Endothelial cell of umbilical vein (primary cell): ENCODE measurements around the gene DHX15. TPM values are rescaled to one million over a fixed set of nuclear protein-coding genes. Genes with fewer than 3 reads are reported as not detected.

Experiments
- BruUV-seq: library from RNA; stranded (reverse); fragments of 400-500 nt; replicated peaks from 2 replicates; lab custom pipeline; 2021; lab: Mats Ljungman, UMichigan
- CTCF ChIA-PET: fragments of 300-600, 350-600 bp; sonication (Branson Sonifier 250); formaldehyde crosslinking; loops from one replicate; lab custom pipeline; 2021; ENCODE audit warnings: antibody characterized with exemption, inconsistent platforms; lab: Charles Lee
- POLR2A ChIA-PET: fragments of 300-600, 350-600 bp; sonication (Branson Sonifier 250); formaldehyde crosslinking; loops from one replicate; lab custom pipeline; 2021; ENCODE audit warnings: antibody characterized with exemption, inconsistent platforms; lab: Charles Lee
- DNase-seq: peaks from one replicate; pipeline ENCODE4 v3.0.0-alpha.2; 2011; ENCODE audit warnings: low read depth, low spot score
- FAIRE-seq: peaks from 2 replicates; lab custom pipeline; 2011; peaks lifted over from hg19 to GRCh38; lab: Jason Lieb, UNC
- H2AFZ ChIP-seq: 2 replicates; pipeline ENCODE4 v1.6.0; 2012; ENCODE audit warnings: low read depth, low read length, control low read depth, inconsistent platforms
- H3K27ac ChIP-seq: 2 replicates; pipeline ENCODE4 v1.5.1; 2011; ENCODE audit warnings: low read depth, mild to moderate bottlenecking, control low read depth, low read length, moderate library complexity; ENCODE audit not compliant: insufficient read depth
- H3K27me3 ChIP-seq, 2 experiments: 2 replicates each; pipeline versions ENCODE4 v1.6.0 to v1.6.1; 2011; ENCODE audit warnings: low read length in 2 of 2, mixed read lengths in 1 of 2; ENCODE audit not compliant: control insufficient read depth in 2 of 2, insufficient read depth in 2 of 2
- H3K36me3 ChIP-seq, 2 experiments: 2 replicates in 1 of 2; 3 replicates in 1 of 2; pipeline ENCODE4 v1.5.1; 2011; ENCODE audit warnings: low read length in 2 of 2, mild to moderate bottlenecking in 1 of 2, moderate library complexity in 1 of 2; ENCODE audit not compliant: control insufficient read depth in 2 of 2, insufficient read depth in 2 of 2; ENCODE audit errors: extremely low read depth in 1 of 2
- H3K4me1 ChIP-seq: 3 replicates; pipeline ENCODE4 v1.5.1; 2011; ENCODE audit warnings: mild to moderate bottlenecking, low read length; ENCODE audit not compliant: control insufficient read depth, insufficient read depth; ENCODE audit errors: extremely low read depth
- H3K4me2 ChIP-seq: 2 replicates; pipeline ENCODE4 v1.6.1; 2011; ENCODE audit warnings: low read length, control low read depth, mixed read lengths; ENCODE audit not compliant: insufficient read depth
- H3K4me3 ChIP-seq, 3 experiments: fragments of 200-600 bp in 1 of 3; sonication (generic), shearing (Covaris generic) in 1 of 3; replicated peaks in 1 of 3; 2 replicates each; pipeline ENCODE4 v1.5.1; 2011 to 2016; ENCODE audit warnings: control low read depth in 3 of 3, low read length in 3 of 3, mild to moderate bottlenecking in 2 of 3, inconsistent platforms in 1 of 3, low read depth in 1 of 3, moderate library complexity in 1 of 3; ENCODE audit not compliant: insufficient read depth in 1 of 3
- H3K79me2 ChIP-seq: 2 replicates; pipeline ENCODE4 v1.6.0; 2012; ENCODE audit warnings: low read length, inconsistent platforms; ENCODE audit not compliant: control insufficient read depth, insufficient read depth
- H3K9ac ChIP-seq: replicated peaks from 2 replicates; pipeline ENCODE3; 2011; ENCODE audit warnings: low read length, control low read depth; ENCODE audit not compliant: insufficient read depth; ENCODE audit errors: extremely low read depth
- H3K9me1 ChIP-seq: replicated peaks from 3 replicates; pipeline ENCODE4 v1.6.0; 2011; ENCODE audit warnings: mild to moderate bottlenecking, low read length; ENCODE audit not compliant: control insufficient read depth, insufficient read depth; ENCODE audit errors: extremely low read depth
- H3K9me3 ChIP-seq: replicated peaks from 2 replicates; pipeline ENCODE4 v1.5.1; 2012; ENCODE audit warnings: low read length, inconsistent platforms; ENCODE audit not compliant: control insufficient read depth, insufficient read depth
- H4K20me1 ChIP-seq: replicated peaks from 2 replicates; pipeline ENCODE3; 2011; ENCODE audit warnings: mild to moderate bottlenecking, low read length; ENCODE audit not compliant: control insufficient read depth, insufficient read depth; ENCODE audit errors: extremely low read depth
- CTCF ChIP-seq, 2 donors: IDR thresholded peaks; 1 replicate in 1 of 2; 2 replicates in 1 of 2; pipeline ENCODE4 v1.5.1; 2011; ENCODE audit warnings: low read length in 2 of 2, mild to moderate bottlenecking in 2 of 2, moderate library complexity in 2 of 2, control low read depth in 1 of 2, inconsistent platforms in 1 of 2, low read depth in 1 of 2; ENCODE audit not compliant: insufficient read depth in 1 of 2; ENCODE audit errors: extremely low read depth in 1 of 2
- EZH2 ChIP-seq: IDR thresholded peaks from 2 replicates; pipeline ENCODE4 v1.6.1; 2012; ENCODE audit warnings: borderline replicate concordance, low read depth, mild to moderate bottlenecking, moderate library complexity, low read length, inconsistent platforms; ENCODE audit not compliant: severe bottlenecking
- FOS ChIP-seq: IDR thresholded peaks from 2 replicates; pipeline ENCODE4 v1.6.1; 2011; ENCODE audit warnings: mild to moderate bottlenecking, low read length, moderate library complexity, borderline replicate concordance; ENCODE audit not compliant: insufficient read depth
- GATA2 ChIP-seq: IDR thresholded peaks from 2 replicates; pipeline ENCODE4 v1.7.0; 2011; ENCODE audit warnings: low read depth, mild to moderate bottlenecking, moderate library complexity, mixed read lengths, low read length; ENCODE audit not compliant: insufficient read length, insufficient read depth
- JUN ChIP-seq: IDR thresholded peaks from 2 replicates; pipeline ENCODE4 v1.6.1; 2011; ENCODE audit warnings: borderline replicate concordance, low read depth; ENCODE audit not compliant: insufficient read length, insufficient read depth
- MAX ChIP-seq: IDR thresholded peaks from 2 replicates; pipeline ENCODE4 v1.6.1; 2011; ENCODE audit not compliant: insufficient read depth, insufficient read length
- MYC ChIP-seq: IDR thresholded peaks from one replicate; pipeline ENCODE4 v1.6.1; 2011; ENCODE audit warnings: mild to moderate bottlenecking, low read depth, low read length
- POLR2A ChIP-seq: IDR thresholded peaks from 2 replicates; pipeline ENCODE4 v1.6.1; 2012; ENCODE audit warnings: low read depth, mild to moderate bottlenecking, control low read depth, low read length
- POLR2AphosphoS5 ChIP-seq: IDR thresholded peaks from 2 replicates; pipeline ENCODE4 v1.6.1; 2012; ENCODE audit warnings: low read depth, mild to moderate bottlenecking, control low read depth, low read length, moderate library complexity; ENCODE audit not compliant: insufficient read depth
- dilution Hi-C: fragments of 300-500 bp; cut with MboI; formaldehyde crosslinking; loops from one replicate; pipeline ENCODE4 v1.15.0; 2019; ENCODE audit warnings: low sequenced_read_pairs; ENCODE audit not compliant: extremely low pct_ligation_motif_present
- intact Hi-C: fragments of 100-400 bp; cut with micrococcal nuclease; formaldehyde crosslinking; loops from one replicate; pipeline ENCODE4 v1.10.0; 2022
- polyA plus RNA-seq, 4 experiments: library from polyadenylated mRNA; depleted of rRNA in 3 of 4; stranded (reverse) in 3 of 4; unstranded in 1 of 4; fragments of >200 nt; gene quantifications; 2 replicates each; pipeline versions ENCODE4 v1.2.1 to v1.2.3, GENCODE V29; 2011 to 2012; ENCODE audit warnings: missing spikeins in 1 of 4
- total RNA-seq: library from RNA; stranded (reverse); gene quantifications from 2 replicates; pipeline ENCODE4 v1.2.3, GENCODE V29; 2021

DHX15 gene
- total and polyA plus RNA-seq, 2 donors (not counting 3 experiments of a cell fraction or from before 2014, with no cell fraction given): 72.3 to 152 TPM

- FAIRE-seq: no peak
- TF ChIP-seq POLR2AphosphoS5 (no peak), POLR2A (no peak)
- H4K20me1 ChIP-seq: peaks cover 34% of the 10 kb centered on the region
- no peaks in the 10 kb centered on the region for H3K4me1 ChIP-seq
- no peak overlapping the region for H3K9ac ChIP-seq
- no peaks in the 10 kb centered on the region for H3K27me3 ChIP-seq
- peaks cover 99% of the 10 kb centered on the region for H3K79me2 ChIP-seq
- peaks cover 2 to 3% of the 10 kb centered on the region in 2 experiments for H3K36me3 ChIP-seq
- no peak overlapping the region for H3K27ac ChIP-seq
- DNase-seq: no peak
- intact Hi-C loops: no loop called here
- dilution Hi-C loops: no loop called here
- BruUV-seq: no TSS peak
- H3K4me2 ChIP-seq: no peak overlapping the region
- no peaks in the 10 kb centered on the region for H3K9me3 ChIP-seq
- CTCF ChIA-PET: interaction anchor here (0.7 to 7.1 kb wide), 5 partner anchors 8 to 122 kb away, joined by 3 to 58 read pairs (median 3); no protein-coding TSS in a partner anchor
- H3K4me3 ChIP-seq: no peak overlapping the region
- POLR2A ChIA-PET: no interaction called here
- peaks cover 3% of the 10 kb centered on the region for H3K9me1 ChIP-seq
- no peak overlapping the region for H2AFZ ChIP-seq
Measured at GRCh38 chr4:24565054-24565453, 19.3 kb downstream of the DHX15 start.

- FAIRE-seq: no peak
- no TSS peak for BruUV-seq
- Histone ChIP-seq H3K36me3 (peaks cover 0 to 2% of the 10 kb centered on the region in 2 experiments), H3K9me1 (peaks cover 3% of the 10 kb centered on the region), H3K4me2 (no peak overlapping the region), H4K20me1 (peaks cover 36% of the 10 kb centered on the region), H3K27me3 (no peaks in the 10 kb centered on the region), H3K9me3 (no peaks in the 10 kb centered on the region), H2AFZ (no peak overlapping the region), H3K9ac (no peak overlapping the region), H3K4me3 (no peak overlapping the region), H3K79me2 (peaks cover 99% of the 10 kb centered on the region), H3K4me1 (peaks cover 4% of the 10 kb centered on the region), H3K27ac (no peak overlapping the region)
- DNase-seq: no peak
- intact Hi-C loops: no loop called here
- dilution Hi-C loops: no loop called here
- ChIA-PET CTCF (interaction anchor here (1.2 to 7.1 kb wide), 2 partner anchors 14 to 91 kb away, joined by 3 to 58 read pairs; no protein-coding TSS in a partner anchor), POLR2A (no interaction called here)
- TF ChIP-seq EZH2 (no peak), FOS (no peak), MYC (no peak), CTCF (IDR thresholded peaks at IDR 0.05; ENCODE audit: extremely low read depth in 1 of 2, insufficient read depth in 1 of 2, low read depth in 1 of 2, low read length in 2 of 2) (no peak), MAX (no peak), JUN (no peak), POLR2AphosphoS5 (no peak), POLR2A (no peak), GATA2 (no peak)
Measured at GRCh38 chr4:24564488-24564887, 19.9 kb downstream of the DHX15 start.
